Stomach (tissue), 9 donors: Measurements from ENCODE around the gene LRRC63. TPM values are rescaled to one million over a fixed set of nuclear protein-coding genes. Genes with fewer than 3 reads are reported as not detected.
"Not testable (repeated sequence)": the region's sequence is repeated elsewhere in the genome, so short reads cannot be mapped to it uniquely, and the experiment has no call there.

Source experiments
- DNase-seq, 2 donors: peaks; one replicate each; pipeline versions ENCODE4 v3.0.0 to v3.0.0-alpha.2; 2013 to 2019
- H3K27ac ChIP-seq, 5 donors: fragments of 200-600 bp in 4 of 5; sonication (generic) in 4 of 5; one replicate each; pipeline ENCODE4 v1.5.1; 2013 to 2019; ENCODE audit warnings: mild to moderate bottlenecking in 1 of 5, moderate library complexity in 1 of 5
- H3K27me3 ChIP-seq, 3 donors: fragments of 200-600 bp; sonication (generic); one replicate each; pipeline ENCODE4 v1.5.1; 2017 to 2019; ENCODE audit warnings: mixed run types in 1 of 3
- H3K36me3 ChIP-seq, 4 donors: fragments of 200-600 bp; sonication (generic); 1 replicate in 3 of 4; 2 replicates in 1 of 4; pipeline ENCODE4 v1.5.1; 2016 to 2019
- H3K4me1 ChIP-seq, 4 donors: fragments of 200-600 bp; sonication (generic); one replicate each; pipeline ENCODE4 v1.5.1; 2016 to 2019
- H3K4me3 ChIP-seq, 4 donors: fragments of 200-600 bp; sonication (generic) in 3 of 4; one replicate each; pipeline ENCODE4 v1.5.1; 2016 to 2019; ENCODE audit warnings: mild to moderate bottlenecking in 1 of 4
- H3K9me3 ChIP-seq, 4 donors: fragments of 200-600 bp; sonication (generic); one replicate each; pipeline ENCODE4 v1.5.1; 2016 to 2019
- EP300 ChIP-seq: sonication (generic); formaldehyde crosslinking; IDR thresholded peaks from one replicate; pipeline ENCODE4 v1.6.1; 2017; ENCODE audit warnings: antibody characterized with exemption
- POLR2A ChIP-seq, 4 donors: fragments of 450-650 bp; IDR thresholded peaks; one replicate each; pipeline ENCODE4 v1.6.1; 2016; ENCODE audit warnings: antibody characterized with exemption in 4 of 4, control low read depth in 2 of 4, mild to moderate bottlenecking in 1 of 4, moderate library complexity in 1 of 4
- POLR2AphosphoS5 ChIP-seq, 3 donors: sonication (generic); formaldehyde crosslinking; IDR thresholded peaks; one replicate each; pipeline ENCODE4 v1.6.1; 2016; ENCODE audit warnings: antibody characterized with exemption in 3 of 3
- WGBS, 5 donors: extraction: QIAGEN DNeasy Blood & Tissue Kit in 3 of 5; methylation state at CpG; one replicate each; pipeline versions ENCODE4 v1.1.5 to v1.1.7; 2013 to 2018; 5-methylcytosine and 5-hydroxymethylcytosine counted together
- intact Hi-C: fragments of 100-400 bp; cut with DNase I; formaldehyde crosslinking; loops from one replicate; pipeline ENCODE4 v1.15.1; 2023; ENCODE audit warnings: low total_unique reads
- polyA plus RNA-seq, 3 donors: library from polyadenylated mRNA; stranded (reverse); fragments of 200-250 nt; gene quantifications; one replicate each; pipeline ENCODE4 v1.2.3, GENCODE V29; 2013
- total RNA-seq, 5 donors: library from RNA; depleted of rRNA; stranded (reverse); fragments of >200 nt; gene quantifications; one replicate each; pipeline versions ENCODE4 v1.1.0 to v1.2.3, GENCODE V29; 2014 to 2016
- TF ChIP-seq, protein P1 (sequence below), 7 experiments: fragments of 450-650 bp in 4 of 7; fragments of 200-600 bp in 3 of 7; sonication (generic) in 3 of 7; IDR thresholded peaks; one replicate each; pipeline ENCODE4 v1.5.1; 2016 to 2019; ENCODE audit warnings: antibody characterized with exemption in 7 of 7, control low read depth in 2 of 7, mild to moderate bottlenecking in 1 of 7
- donor health status: healthy with polysubstance abuse.
- donor health status: Bipolar disorder and iron deficiency.
- donor health status: healthy.

LRRC63 gene
- total and polyA plus RNA-seq, 8 donors, result 0.73 TPM; not detected in 7

DNA sequence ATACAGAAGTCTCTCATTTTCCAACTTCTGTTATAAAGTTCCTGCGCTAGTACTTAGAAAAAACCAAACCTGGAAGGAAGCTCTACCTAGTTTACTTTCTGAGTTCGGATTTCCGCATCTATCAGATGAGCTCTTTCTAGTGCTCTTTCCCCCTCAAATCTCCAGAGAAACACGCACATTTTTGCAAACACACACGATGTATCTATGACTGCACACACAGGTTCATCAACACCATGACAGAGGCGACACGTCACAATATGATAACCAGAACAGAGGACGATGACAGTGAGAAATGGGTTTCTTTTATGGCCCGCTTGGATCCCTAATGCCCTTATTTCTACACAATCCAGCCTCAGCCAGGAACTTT lies 629 bp upstream of the LRRC63 start:
- peak in 1 of 2 donors; percentile 62 for DNase-seq
- TF ChIP-seq, protein P1, sequence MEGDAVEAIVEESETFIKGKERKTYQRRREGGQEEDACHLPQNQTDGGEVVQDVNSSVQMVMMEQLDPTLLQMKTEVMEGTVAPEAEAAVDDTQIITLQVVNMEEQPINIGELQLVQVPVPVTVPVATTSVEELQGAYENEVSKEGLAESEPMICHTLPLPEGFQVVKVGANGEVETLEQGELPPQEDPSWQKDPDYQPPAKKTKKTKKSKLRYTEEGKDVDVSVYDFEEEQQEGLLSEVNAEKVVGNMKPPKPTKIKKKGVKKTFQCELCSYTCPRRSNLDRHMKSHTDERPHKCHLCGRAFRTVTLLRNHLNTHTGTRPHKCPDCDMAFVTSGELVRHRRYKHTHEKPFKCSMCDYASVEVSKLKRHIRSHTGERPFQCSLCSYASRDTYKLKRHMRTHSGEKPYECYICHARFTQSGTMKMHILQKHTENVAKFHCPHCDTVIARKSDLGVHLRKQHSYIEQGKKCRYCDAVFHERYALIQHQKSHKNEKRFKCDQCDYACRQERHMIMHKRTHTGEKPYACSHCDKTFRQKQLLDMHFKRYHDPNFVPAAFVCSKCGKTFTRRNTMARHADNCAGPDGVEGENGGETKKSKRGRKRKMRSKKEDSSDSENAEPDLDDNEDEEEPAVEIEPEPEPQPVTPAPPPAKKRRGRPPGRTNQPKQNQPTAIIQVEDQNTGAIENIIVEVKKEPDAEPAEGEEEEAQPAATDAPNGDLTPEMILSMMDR (IDR thresholded peaks at IDR 0.05), result no peak
- TF ChIP-seq POLR2A (IDR thresholded peaks at IDR 0.05) (no peak), POLR2AphosphoS5 (IDR thresholded peaks at IDR 0.05) (no peak), EP300 (no peak)
- Histone ChIP-seq H3K36me3 (no peaks in the 10 kb centered on the region), H3K9me3 (no peaks in the 10 kb centered on the region), H3K27ac (peak overlapping the region in 4 of 5 donors; percentile 52 to 64 (median 61)), H3K4me1 (peaks cover 0 to 20% (median 14%) of the 10 kb centered on the region in 4 donors), H3K27me3 (no peaks in the 10 kb centered on the region), H3K4me3 (peak overlapping the region; percentile 47 to 63 (median 56))
- WGBS, 5 donors, result 2 to 7% (median 3%) methylated on average over 9 of the region's 9 CpGs
- intact Hi-C loops, result no loop called here

DNA sequence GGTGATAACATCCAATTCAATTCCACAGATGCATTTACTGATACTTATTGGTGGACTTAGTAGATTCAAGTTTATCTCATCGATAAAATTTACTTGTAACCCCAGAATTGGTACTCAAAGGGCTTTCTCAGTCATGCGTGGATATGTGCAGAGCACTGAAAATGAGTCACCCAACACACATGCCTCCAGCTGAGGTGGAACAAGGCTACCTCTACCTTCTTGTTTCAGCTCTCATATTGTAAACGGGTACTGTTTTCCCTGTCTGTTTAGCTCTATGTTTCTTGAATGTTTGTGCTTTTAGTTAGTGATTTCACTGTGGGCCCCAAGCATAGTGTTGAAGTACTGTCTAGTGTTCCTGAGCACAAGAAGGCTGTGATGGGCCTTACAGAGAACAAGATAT lies 1.5 kb downstream of the LRRC63 start:
- intact Hi-C loops, result no loop called here
- no peaks in the 10 kb centered on the region for H3K36me3 ChIP-seq
- H3K4me3 ChIP-seq, result no peak overlapping the region
- TF ChIP-seq POLR2A (IDR thresholded peaks at IDR 0.05) (no peak), POLR2AphosphoS5 (IDR thresholded peaks at IDR 0.05) (no peak), EP300 (no peak)
- TF ChIP-seq, protein P1 (IDR thresholded peaks at IDR 0.05), result no peak
- peaks cover 0 to 20% (median 14%) of the 10 kb centered on the region in 4 donors for H3K4me1 ChIP-seq
- no peak for DNase-seq
- no peak overlapping the region for H3K27ac ChIP-seq
- no peaks in the 10 kb centered on the region for H3K27me3 ChIP-seq
- H3K9me3 ChIP-seq, result peaks cover 0 to 3% (median 2%) of the 10 kb centered on the region in 4 donors
- WGBS, 5 donors, result 79 to 90% (median 80%) methylated on average over 3 of the region's 3 CpGs

DNA sequence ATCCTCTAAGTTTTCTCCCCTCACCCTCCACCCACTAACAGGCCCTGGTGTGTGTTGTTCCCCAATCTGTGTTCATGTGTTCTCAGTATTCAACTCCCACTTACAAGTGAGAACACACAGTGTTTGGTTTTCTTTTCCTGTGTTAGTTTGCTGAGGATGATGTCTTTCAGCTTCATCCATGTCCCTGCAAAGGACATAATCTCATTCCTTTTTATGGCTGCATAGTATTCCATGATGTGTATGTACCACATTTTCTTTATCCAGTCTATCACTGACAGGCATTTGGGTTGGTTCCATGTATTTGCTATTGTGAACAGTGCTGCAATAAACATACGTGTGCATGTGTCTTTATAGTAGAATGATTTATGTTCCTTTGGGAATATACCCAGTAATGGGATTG lies 3.0 kb downstream of the LRRC63 start:
- WGBS, 5 donors, result 78 to 88% (median 85%) methylated on average over 1 of the region's 1 CpG
- H3K27me3 ChIP-seq, H3K27ac ChIP-seq, H3K9me3 ChIP-seq, intact Hi-C loops, DNase-seq, H3K4me3 ChIP-seq, H3K36me3 ChIP-seq: not testable (repeated sequence)
- H3K4me1 ChIP-seq, result peaks cover 0 to 21% (median 14%) of the 10 kb centered on the region in 4 donors

- H3K4me1 ChIP-seq, H3K27me3 ChIP-seq, intact Hi-C loops, H3K36me3 ChIP-seq, H3K27ac ChIP-seq, H3K4me3 ChIP-seq: not testable (repeated sequence)
- WGBS, 5 donors, result 2 to 13% (median 8%) methylated on average over 2 of the region's 2 CpGs; no CpG with 5 or more reads in 1 of the 5 donors
- TF ChIP-seq POLR2AphosphoS5 (IDR thresholded peaks at IDR 0.05), result peak in 1 of 3 donors; percentile 23
- peak; percentile 67 to 84 for DNase-seq
- peaks cover 0 to 19% (median 12%) of the 10 kb centered on the region in 4 donors for H3K9me3 ChIP-seq
These were observed 8.5 kb downstream of the LRRC63 start for GRCh38 chr13:46220234-46220633.

- Histone ChIP-seq H3K9me3 (peaks cover 0 to 21% (median 13%) of the 10 kb centered on the region in 4 donors), H3K36me3 (no peaks in the 10 kb centered on the region), H3K27ac (no peak overlapping the region), H3K27me3 (no peaks in the 10 kb centered on the region), H3K4me1 (no peaks in the 10 kb centered on the region), H3K4me3 (no peak overlapping the region)
- TF ChIP-seq POLR2AphosphoS5 (IDR thresholded peaks at IDR 0.05) (no peak), POLR2A (IDR thresholded peaks at IDR 0.05) (no peak), EP300 (no peak)
- TF ChIP-seq, protein P1 (IDR thresholded peaks at IDR 0.05), result no peak
- no peak for DNase-seq
- 85 to 95% (median 93%) methylated on average over 2 of the region's 2 CpGs for WGBS, 5 donors
- intact Hi-C loops, result no loop called here
These were observed 17.5 kb downstream of the LRRC63 start for GRCh38 chr13:46229251-46229650.
